Coronary artery (tissue), 2 donors: ENCODE measurements around the gene ADAMTSL3.
A peak's percentile ranks its signal among the peaks of the same experiment; 100 is the strongest.

ENCODE experiments used
- DNase-seq: peaks from one replicate; pipeline ENCODE4 v3.0.0-alpha.2; 2017; ENCODE audit warnings: low spot score
- H3K27ac ChIP-seq, 2 donors: fragments of 200-600 bp; sonication (generic); one replicate each; pipeline ENCODE4 v1.5.1; 2016 to 2019
- H3K4me3 ChIP-seq: fragments of 200-600 bp; sonication (generic); 2 replicates; pipeline ENCODE4 v1.5.1; 2016; ENCODE audit warnings: mild to moderate bottlenecking, moderate library complexity
- TF ChIP-seq, protein P1 (sequence below): fragments of 200-600 bp; sonication (generic); IDR thresholded peaks from one replicate; pipeline ENCODE4 v1.5.1; 2019; ENCODE audit warnings: antibody characterized with exemption

The ADAMTSL3 gene

DNA sequence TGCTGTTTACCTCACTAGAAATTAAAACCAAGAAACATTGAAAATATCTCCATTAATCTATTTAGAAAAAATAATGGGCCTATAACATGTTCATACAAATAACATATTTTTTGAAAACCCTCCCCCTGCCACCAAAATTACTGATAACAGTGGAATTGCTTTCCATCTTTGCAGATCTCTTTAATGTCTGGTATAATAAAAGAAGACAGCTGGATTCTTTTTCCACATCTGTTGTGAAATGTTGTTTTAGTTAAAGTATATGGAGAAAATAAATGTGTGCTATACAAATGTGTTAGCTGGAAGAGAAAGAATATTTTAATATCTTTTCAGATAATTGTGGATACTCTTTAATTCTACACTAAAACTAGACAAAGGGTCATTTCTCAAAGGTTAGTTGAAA lies 330.7 kb downstream of the ADAMTSL3 start:
- no peak overlapping the region for H3K4me3 ChIP-seq
- no peak overlapping the region for H3K27ac ChIP-seq
- TF ChIP-seq, protein P1, sequence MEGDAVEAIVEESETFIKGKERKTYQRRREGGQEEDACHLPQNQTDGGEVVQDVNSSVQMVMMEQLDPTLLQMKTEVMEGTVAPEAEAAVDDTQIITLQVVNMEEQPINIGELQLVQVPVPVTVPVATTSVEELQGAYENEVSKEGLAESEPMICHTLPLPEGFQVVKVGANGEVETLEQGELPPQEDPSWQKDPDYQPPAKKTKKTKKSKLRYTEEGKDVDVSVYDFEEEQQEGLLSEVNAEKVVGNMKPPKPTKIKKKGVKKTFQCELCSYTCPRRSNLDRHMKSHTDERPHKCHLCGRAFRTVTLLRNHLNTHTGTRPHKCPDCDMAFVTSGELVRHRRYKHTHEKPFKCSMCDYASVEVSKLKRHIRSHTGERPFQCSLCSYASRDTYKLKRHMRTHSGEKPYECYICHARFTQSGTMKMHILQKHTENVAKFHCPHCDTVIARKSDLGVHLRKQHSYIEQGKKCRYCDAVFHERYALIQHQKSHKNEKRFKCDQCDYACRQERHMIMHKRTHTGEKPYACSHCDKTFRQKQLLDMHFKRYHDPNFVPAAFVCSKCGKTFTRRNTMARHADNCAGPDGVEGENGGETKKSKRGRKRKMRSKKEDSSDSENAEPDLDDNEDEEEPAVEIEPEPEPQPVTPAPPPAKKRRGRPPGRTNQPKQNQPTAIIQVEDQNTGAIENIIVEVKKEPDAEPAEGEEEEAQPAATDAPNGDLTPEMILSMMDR, result no peak
- no peak for DNase-seq

DNA sequence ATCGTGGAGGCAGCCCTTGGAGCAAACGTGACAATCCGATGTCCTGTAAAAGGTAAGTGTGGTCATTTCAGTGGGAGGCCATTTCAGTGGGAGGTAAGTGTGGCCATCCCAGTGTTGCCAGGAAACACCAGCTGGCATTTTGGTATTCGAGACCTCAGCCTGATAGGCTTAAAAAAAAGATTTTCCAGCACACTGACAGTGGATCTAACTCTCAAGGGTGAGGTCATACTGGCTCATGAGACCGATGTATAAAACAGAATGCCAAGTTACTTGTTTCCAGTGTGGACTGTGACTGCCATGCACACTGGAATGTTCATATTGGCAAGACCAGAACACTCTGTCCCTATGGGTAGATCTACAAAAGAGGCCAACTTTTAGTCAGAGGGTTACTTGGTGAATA lies 337.2 kb downstream of the ADAMTSL3 start:
- Histone ChIP-seq H3K27ac (peak overlapping the region in 1 of 2 donors; percentile 60), H3K4me3 (no peak overlapping the region)
- DNase-seq, result no peak
- TF ChIP-seq, protein P1, result no peak

DNA sequence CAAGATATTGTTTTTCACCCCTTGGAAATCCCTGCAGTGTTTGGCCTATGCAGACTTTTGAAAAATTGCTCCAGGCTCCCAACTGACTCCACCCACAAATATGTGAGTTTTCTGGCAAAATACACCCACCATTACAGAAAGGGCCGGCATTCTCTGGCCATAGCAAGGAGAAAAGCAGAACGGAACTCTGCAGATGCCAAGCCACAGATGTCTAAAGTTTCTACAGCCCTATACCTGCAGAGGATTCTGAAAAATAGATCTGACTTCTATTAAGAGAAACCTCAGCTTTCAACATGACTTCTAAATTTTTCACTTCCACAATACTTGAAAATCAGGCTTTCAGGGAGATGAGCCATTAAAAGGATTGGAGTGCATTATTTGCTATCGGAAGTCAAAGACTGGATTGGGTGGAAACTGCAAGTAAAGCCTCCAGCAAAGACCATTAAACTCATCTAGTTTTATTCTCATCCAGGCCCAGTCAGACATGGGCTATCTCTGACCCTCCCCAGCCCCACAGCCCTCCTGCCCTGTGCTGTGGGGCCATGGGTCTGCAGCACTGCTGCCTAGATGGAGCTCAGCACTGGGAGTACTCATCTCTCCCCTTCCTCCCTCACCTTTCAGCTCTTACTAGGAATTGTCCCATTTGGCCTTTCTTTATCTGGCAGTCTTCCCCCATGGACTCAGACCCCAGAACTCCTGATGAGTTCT lies 338.6 kb downstream of the ADAMTSL3 start:
- no peak for DNase-seq
- no peak overlapping the region for H3K27ac ChIP-seq
- TF ChIP-seq, protein P1, result no peak
- no peak overlapping the region for H3K4me3 ChIP-seq

DNA sequence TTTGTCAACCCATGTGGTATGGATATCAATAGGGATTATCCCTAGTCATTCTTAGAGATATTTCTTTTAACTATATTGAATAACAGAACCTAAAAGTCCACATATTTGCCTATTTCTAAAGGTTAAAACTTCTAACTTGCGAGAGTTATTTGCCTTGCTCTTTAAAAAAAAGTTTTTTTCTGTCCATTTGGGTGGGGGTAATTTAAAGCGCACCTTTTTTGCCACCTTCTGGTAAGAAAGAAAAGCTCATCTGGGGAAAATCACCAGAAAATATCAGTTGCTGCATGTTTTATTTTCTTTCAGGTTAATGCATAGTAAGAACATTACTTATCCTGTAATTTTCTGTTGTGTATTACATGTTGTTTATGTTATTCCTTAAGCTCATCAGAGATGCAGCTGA lies 339.7 kb downstream of the ADAMTSL3 start:
- TF ChIP-seq, protein P1, result no peak
- Histone ChIP-seq H3K4me3 (no peak overlapping the region), H3K27ac (no peak overlapping the region)
- no peak for DNase-seq

DNA sequence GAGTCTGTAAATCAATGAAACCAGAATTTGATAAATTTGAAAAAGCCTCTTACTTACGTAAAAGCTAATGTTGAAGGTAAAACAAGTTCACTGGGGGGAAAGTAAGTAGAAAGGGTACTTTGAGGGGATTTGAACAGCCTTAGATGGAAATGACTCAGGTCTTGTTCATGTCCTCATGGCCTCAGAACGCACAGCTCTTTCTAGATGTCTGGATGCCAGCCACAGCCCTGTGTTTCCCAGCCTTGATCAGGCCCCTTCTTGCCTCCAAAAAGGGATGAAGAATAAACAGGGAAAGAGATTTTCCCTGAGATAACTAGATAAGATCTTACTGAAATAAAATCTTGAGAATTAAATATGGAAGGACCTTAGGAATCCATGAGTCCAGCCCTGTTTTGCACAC lies 344.6 kb downstream of the ADAMTSL3 start:
- TF ChIP-seq, protein P1, result no peak
- Histone ChIP-seq H3K27ac (no peak overlapping the region), H3K4me3 (no peak overlapping the region)
- no peak for DNase-seq

DNA sequence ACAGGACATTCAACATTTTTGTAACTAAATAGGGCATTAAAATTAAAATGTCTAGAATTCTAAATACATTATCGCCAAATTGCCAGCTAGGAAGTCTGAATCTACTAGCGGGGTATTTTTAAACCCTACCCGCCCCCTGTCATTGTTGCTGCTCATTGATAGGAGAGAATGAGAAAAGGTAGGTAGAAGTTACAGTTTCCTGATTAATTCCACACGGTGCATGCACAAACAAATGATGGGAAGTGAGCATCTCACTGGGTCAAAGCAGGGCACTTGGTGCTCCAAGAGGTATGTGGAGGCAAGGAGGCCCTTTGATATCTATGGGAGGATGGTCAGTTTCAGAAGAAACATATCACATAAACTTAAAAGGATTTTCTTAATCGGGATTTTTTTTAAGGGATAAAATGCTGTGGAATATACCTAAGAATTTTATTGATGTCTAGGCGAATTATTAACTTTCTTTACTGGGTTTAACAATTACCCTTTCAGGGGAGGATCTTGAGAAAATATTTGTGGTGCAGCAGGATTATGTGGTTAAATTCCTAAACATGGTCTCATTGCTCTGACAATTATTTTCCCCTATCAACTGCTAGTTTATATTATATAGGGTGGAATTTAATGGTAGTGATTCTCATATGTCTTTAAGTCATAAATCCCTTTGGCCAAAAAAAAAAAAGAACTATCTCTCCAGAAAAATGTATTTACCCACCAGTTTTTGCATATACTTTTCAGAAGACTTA lies 345.6 kb downstream of the ADAMTSL3 start:
- TF ChIP-seq, protein P1, result no peak
- no peak overlapping the region for H3K4me3 ChIP-seq
- no peak for DNase-seq

DNA sequence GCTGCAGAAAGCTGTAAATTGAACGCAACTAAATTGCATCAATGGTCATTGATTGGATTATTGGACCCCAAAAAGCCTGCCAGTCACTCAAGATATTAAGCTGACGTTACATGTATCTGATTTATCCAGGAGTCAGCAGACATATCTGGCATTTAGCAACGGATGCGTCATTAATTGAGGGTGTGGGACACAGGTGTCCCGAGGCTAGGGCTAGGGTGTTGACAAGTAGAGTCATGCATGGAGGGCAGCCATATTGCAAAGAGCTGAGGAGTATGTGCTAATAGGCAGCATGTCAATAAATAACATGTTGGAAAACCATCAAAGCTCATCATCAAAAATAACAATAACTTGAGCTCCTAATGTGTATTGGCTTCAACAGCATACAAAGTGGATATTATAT lies 347.1 kb downstream of the ADAMTSL3 start:
- Histone ChIP-seq H3K4me3 (no peak overlapping the region), H3K27ac (no peak overlapping the region)
- TF ChIP-seq, protein P1, result no peak
- DNase-seq, result no peak

More for the DNA sequence above, 345.6 kb downstream of the ADAMTSL3 start:
- no peak overlapping the region for H3K27ac ChIP-seq
